Activated CD8-positive, alpha-beta T cell treated with anti-CD3 and anti-CD28 coated beads, Interleukin-2, amount 10 ng/mL, durations not matched to agents 7 days and 5 days (primary cell): ENCODE data around the gene LASP1NB.

Source experiments
- ATAC-seq: fragments of 150-1000 bp; cut with Tn5 transposase; one replicate; pipeline ENCODE4 v1.10.0; 2021; ENCODE audit warnings: moderate library complexity
- CTCF ChIA-PET: fragments of 350-600 bp; sonication (Branson Sonifier 250); formaldehyde crosslinking; loops from one replicate; lab custom pipeline; 2021; ENCODE audit warnings: antibody characterized with exemption; lab: Charles Lee
- POLR2A ChIA-PET: fragments of 350-600 bp; sonication (Branson Sonifier 250); formaldehyde crosslinking; loops from one replicate; lab custom pipeline; 2021; ENCODE audit warnings: antibody characterized with exemption; lab: Charles Lee
- DNase-seq: peaks from one replicate; pipeline ENCODE4 v3.0.0-alpha.2; 2020
- H3K27ac Mint-ChIP-seq: one replicate; pipeline ENCODE4 v1.8.0; 2021; ENCODE audit warnings: mild to moderate bottlenecking, mixed read lengths
- H3K27me3 Mint-ChIP-seq: one replicate; pipeline ENCODE4 v1.8.0; 2021; ENCODE audit warnings: low read depth, mixed read lengths
- H3K36me3 Mint-ChIP-seq: one replicate; pipeline ENCODE4 v1.8.0; 2021; ENCODE audit warnings: low read depth, mixed read lengths
- H3K4me1 Mint-ChIP-seq: one replicate; pipeline ENCODE4 v1.8.0; 2021; ENCODE audit warnings: low read depth, mixed read lengths
- H3K4me3 Mint-ChIP-seq: one replicate; pipeline ENCODE4 v1.8.0; 2021; ENCODE audit warnings: mild to moderate bottlenecking, mixed read lengths
- H3K9me3 Mint-ChIP-seq: one replicate; pipeline ENCODE4 v1.8.0; 2022; ENCODE audit warnings: mixed read lengths; ENCODE audit not compliant: insufficient read depth

Gene LASP1NB

DNA sequence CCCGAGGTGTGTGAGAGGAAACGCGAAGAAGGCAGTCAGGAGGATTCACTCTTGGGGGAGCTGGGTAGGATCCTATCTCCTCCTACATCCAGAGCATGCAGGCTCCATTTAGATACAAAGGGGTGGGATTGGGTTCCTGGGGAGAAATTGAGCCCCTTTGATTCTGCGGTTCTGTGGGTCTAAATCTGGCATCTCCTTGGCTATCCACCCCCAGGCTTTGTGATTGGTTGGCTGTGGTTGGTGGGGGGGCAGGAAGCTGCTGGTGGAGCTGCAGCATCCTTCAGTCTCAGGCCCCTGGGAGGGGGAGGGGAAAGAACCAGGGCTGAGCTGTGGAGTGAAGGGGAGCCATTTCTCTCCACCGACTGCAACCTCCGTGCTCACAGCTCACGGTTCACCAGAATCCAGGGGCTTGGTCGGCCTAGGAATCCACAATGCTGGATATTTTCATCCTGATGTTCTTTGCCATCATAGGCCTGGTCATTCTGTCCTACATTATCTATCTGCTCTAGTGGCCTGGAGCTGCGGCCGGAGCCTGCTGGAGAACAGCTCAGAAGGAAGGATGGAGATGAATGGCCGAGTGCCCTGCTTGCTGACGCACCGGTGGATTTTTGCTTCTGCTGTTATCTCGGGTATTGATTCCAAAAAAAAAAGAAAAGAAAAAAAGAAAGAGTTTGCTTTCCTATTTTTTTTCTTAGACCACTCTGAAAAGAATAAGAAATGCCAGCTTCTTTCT lies at the start of gene LASP1NB:
Gene LASP1NB (plus strand): TSS at position 352 of the 733 bp plus-strand sequence.
- ChIA-PET CTCF (interaction anchor here (0.7 to 3.4 kb wide), 25 partner anchors 8 to 576 kb away, joined by 3 to 20 read pairs (median 5); partner anchors contain the start of gene FBXO47), POLR2A (interaction anchor here (0.6 to 5.0 kb wide), 13 partner anchors 17 to 275 kb away, joined by 3 to 33 read pairs (median 4); partner anchors contain the start of genes LASP1, RPL19 and RPL23)
- H3K4me3 Mint-ChIP-seq, result peak within 1 kb of the TSS; percentile 73
- peaks cover 44% of the 10 kb centered on the region for H3K4me1 Mint-ChIP-seq
- ATAC-seq, result peak; percentile 79
- no peaks in the 10 kb centered on the region for H3K9me3 Mint-ChIP-seq
- no peaks in the 10 kb centered on the region for H3K27me3 Mint-ChIP-seq
- H3K36me3 Mint-ChIP-seq, result peaks cover 8% of the 10 kb centered on the region
- H3K27ac Mint-ChIP-seq, result peak within 1 kb of the TSS; percentile 71
- DNase-seq, result peak; percentile 88

DNA sequence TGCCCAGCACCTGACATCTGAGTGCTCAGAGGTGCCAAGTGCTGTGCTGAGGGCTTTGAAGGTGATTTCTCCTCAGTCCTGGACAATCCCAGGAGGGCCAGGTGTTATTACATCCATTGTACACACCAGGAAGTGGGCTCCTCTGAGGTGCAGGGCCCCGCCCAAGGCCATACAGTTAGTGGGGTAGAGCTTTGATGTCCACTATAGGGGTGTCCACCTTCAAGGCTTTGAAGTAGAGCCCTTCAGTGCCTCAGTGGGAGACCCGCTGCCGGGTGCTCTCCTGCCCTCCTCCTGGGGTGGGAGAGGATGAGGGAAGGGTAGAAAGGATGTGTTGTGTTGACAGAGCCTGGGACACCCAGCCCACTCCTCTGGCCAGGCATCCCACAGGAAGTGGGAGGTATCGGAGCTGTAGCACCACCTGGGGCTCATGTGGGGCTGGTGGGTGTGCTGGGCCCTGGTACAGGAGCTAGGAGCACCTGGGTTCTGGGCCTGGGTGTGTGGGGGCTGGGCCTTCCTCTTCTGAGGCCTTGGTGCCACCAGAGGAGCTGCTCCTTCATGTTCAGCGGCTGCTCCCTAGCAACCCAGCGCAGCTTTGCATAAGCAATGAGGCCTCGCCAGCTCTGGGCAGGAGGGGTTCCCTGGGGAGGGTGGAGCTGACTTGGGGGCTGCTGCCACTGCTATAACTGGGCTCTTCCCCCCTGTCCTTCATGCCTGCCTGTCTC lies 48.1 kb upstream of the LASP1NB start:
- ATAC-seq, result peak; percentile 70
- ChIA-PET POLR2A (interaction anchor here (0.7 to 1.5 kb wide), 5 partner anchors 8 to 48 kb away, joined by 3 to 7 read pairs (median 4); partner anchors contain the start of genes LASP1 and LASP1NB), CTCF (interaction anchor here (0.9 to 1.9 kb wide), 7 partner anchors 10 to 298 kb away, joined by 3 to 6 read pairs (median 4); partner anchors contain the start of genes LASP1NB and RPL23)
- Mint-ChIP-seq H3K4me1 (peaks cover 95% of the 10 kb centered on the region), H3K36me3 (peaks cover 70% of the 10 kb centered on the region), H3K4me3 (peak overlapping the region; percentile 62), H3K9me3 (no peaks in the 10 kb centered on the region), H3K27ac (peak overlapping the region; percentile 87), H3K27me3 (no peaks in the 10 kb centered on the region)
- peak; percentile 75 for DNase-seq

DNA sequence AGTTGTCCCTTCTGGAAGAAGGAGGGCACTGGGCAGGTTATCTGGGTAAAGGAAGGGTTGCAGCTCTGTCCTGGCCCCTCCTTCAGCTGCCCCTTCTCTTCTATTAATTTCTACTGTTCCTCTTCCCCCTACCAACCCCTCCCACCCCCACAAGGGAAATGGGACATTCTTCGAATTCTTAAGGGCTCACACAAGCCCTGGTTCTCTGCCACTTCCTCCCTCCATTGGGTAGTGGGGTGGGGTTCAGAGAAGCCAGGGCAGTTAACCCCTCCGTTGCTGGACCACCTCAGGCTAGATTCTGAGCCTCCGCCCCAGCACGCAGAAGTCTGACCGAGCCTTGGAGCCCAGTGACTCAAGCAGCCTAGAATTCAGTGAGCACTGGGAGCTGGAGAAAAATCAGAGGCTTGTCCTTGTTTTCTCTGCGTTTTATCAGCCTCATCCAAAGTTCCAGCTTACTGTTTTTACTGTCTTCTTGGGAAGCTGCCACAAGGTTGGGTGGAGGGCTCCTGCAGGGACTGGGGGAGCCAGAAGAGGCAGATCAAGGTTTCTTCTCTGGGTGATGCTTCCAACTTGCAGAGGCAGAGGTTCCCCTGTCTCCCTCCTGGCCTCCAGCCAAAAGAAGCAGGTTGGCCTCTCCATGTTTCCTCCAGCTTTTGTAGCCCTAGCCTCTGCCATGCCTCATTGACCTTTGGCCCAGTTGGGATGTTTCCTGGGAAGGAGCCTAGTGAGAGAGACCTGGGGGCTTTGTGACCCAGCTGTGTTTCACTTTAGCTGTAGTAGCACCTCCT lies 45.3 kb upstream of the LASP1NB start:
- peak; percentile 67 for DNase-seq
- CTCF ChIA-PET, result interaction anchor here (0.7 to 3.0 kb wide), 7 partner anchors 8 to 118 kb away, joined by 3 to 15 read pairs (median 8); partner anchors contain the start of genes LASP1 and LASP1NB
- H3K4me3 Mint-ChIP-seq, result peak overlapping the region; percentile 66

DNA sequence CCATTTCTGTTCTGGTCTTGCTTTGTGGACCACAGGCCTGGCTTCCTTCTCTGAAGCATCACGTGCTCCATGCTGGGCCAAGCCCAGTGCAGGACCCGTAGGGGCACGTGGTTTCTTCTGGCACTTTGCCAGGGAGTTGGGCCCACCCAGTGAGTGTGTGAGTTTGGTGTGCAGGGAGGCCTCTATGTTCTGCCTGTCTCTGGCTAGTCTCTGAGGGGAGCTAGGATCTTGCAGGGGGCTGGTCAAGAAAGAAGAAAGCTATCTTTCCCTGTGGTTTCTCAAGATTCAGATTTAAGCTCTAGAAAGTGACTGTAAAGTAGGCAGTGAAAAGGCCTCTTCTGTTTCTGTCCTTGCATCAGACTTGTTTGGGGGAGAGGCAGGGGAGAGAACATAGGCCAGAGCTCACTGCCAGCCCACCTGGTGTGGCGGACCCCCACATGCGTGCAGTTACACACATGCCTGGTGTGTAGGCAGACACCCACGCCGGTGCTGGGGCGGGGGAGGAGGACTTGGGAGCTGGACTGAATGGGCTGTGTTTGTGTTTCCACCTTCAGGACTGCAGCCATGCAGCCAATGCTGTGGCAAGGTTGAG lies 43.7 kb upstream of the LASP1NB start:
- peak overlapping the region; percentile 88 for H3K27ac Mint-ChIP-seq
- peak overlapping the region; percentile 58 for H3K4me3 Mint-ChIP-seq
- H3K36me3 Mint-ChIP-seq, result peaks cover 90% of the 10 kb centered on the region
- no peaks in the 10 kb centered on the region for H3K27me3 Mint-ChIP-seq
- ATAC-seq (peak; percentile 12), DNase-seq (peak; percentile 77)
- CTCF ChIA-PET, result interaction anchor here (1.1 to 3.0 kb wide), 9 partner anchors 10 to 120 kb away, joined by 3 to 15 read pairs (median 8); partner anchors contain the start of genes LASP1 and LASP1NB
- POLR2A ChIA-PET, result interaction anchor here (0.9 to 3.0 kb wide), 7 partner anchors 8 to 28 kb away, joined by 3 to 16 read pairs (median 7); partner anchors contain the start of genes LASP1 and RPL23
- H3K4me1 Mint-ChIP-seq, result peaks cover 92% of the 10 kb centered on the region
- H3K9me3 Mint-ChIP-seq, result no peaks in the 10 kb centered on the region

More for the DNA sequence above, 45.3 kb upstream of the LASP1NB start:
- peak; percentile 5 for ATAC-seq
- Mint-ChIP-seq H3K27me3 (no peaks in the 10 kb centered on the region), H3K4me1 (peaks cover 90% of the 10 kb centered on the region), H3K36me3 (peaks cover 76% of the 10 kb centered on the region), H3K27ac (peak overlapping the region; percentile 88), H3K9me3 (no peaks in the 10 kb centered on the region)
- POLR2A ChIA-PET, result interaction anchor here (1.1 to 3.0 kb wide), 3 partner anchors 9 to 26 kb away, joined by 3 to 16 read pairs (median 4); partner anchors contain the start of genes LASP1 and RPL23

DNA sequence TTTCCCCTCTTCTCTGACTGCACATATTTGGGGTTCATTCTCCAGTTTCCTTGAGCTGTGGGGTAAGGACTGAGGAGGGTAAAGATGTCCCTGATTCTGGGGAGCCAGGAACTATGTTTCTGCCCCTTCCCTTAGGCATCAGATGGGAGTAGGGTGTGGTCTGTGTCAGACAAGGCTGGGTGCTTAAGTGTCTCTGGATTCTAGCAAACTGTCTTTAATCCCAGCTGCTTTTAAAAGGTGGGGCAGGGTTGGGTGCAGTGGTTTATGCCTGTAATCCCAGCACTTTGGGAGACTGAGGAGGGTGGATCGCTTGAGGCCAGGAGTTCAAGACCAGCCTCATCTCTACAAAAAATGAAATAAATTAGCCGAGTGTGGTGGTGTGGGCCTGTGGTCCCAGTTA lies 42.5 kb upstream of the LASP1NB start:
- Mint-ChIP-seq H3K9me3 (no peaks in the 10 kb centered on the region), H3K4me3 (peak overlapping the region; percentile 58), H3K27ac (peak overlapping the region; percentile 88), H3K4me1 (peaks cover 91% of the 10 kb centered on the region), H3K27me3 (no peaks in the 10 kb centered on the region), H3K36me3 (peaks cover 91% of the 10 kb centered on the region)
- ChIA-PET CTCF (interaction anchor here (0.9 to 2.9 kb wide), 4 partner anchors 11 to 100 kb away, joined by 3 to 15 read pairs (median 7); no protein-coding TSS in a partner anchor), POLR2A (interaction anchor here (0.9 to 3.0 kb wide), 3 partner anchors 11 to 19 kb away, joined by 3 to 16 read pairs (median 10); partner anchors contain the start of gene LASP1)
- DNase-seq, result no peak
- ATAC-seq, result no peak

DNA sequence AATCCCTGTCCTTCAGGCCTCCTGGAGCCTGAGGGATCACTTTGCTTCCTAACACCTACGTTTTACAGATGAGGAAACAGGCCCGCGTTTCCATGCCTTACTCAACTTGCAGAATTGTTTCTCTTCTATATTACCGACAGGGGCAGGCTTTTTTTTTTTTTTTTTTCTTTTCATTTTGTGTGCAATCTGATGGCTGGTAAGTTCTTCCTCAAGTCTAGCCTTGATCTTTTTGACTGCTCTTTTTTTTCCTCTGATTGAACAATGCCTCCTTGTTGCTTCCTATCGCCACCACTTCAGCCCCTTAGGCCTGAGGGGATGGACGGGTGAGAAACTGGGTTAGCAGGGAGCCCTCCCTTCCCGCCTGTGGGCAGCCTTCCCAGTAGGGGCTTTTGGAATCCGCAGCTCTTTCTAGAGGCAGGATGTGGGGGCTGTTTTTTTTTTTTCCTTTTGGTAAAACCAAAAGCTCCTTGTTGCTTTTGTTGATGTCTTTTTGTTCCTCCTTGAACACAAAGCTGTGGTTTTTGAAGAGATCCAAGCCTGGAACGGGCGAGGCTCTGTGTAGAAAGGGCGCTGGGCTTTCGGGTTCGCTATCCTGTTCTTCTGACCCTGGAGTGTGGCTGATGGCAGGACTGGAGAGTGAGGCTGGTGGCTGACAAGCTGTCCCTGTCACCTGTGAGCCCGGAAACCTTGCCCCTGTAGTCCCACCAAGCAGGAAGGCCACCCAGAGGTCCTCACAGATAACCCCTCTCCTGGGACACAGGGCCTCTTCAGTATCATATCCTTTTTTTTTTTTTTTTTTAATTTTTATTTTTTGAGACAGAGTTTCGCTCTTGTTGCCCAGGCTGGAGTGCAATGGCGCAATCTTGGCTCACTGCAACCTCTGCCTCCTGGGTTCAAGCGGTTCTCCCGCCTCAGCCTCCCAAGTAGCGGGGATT lies 41.6 kb upstream of the LASP1NB start:
- H3K36me3 Mint-ChIP-seq, result peaks cover 91% of the 10 kb centered on the region
- CTCF ChIA-PET, result interaction anchor here (1.0 to 4.9 kb wide), 3 partner anchors 14 to 99 kb away, joined by 7 to 21 read pairs (median 7); partner anchors contain the start of gene LASP1
- peak; percentile 41 for ATAC-seq

DNA sequence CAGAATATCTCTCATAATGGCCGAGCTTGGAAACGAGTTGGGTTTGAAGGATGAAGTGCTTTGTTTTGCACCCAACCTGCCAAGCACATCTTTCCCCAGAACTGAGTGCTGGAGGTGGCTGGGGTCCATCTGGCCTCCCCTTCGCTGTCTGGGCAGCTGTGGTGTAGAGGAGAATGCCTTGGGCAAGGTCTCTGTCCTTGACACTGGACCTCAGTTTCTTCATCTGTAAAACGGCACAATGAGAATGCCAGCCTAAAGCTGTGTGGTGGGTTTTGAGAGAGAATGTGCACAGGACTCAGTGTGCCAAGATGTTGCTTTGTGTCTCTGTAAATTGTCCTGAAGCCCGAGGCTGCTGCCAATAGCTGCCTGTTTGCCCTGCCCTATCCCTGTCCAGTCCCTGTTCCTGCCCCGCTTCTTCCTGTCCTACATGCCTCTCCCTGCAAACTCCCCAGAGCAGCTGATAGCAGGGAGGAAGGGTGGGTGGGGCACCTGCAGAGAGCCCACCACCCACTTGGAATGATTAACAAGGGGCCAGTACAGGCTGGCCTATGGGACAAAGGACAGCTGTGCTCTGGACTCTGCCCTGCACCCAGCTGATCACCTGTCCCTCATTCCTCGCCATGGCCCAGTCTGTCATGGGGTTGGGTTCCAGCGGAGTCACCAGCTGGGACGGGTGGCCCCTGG lies 40.2 kb upstream of the LASP1NB start:
- Mint-ChIP-seq H3K27ac (peak overlapping the region; percentile 76), H3K4me1 (peaks cover 94% of the 10 kb centered on the region)

More for the DNA sequence above, 41.6 kb upstream of the LASP1NB start:
- POLR2A ChIA-PET, result interaction anchor here (0.8 to 3.3 kb wide), 3 partner anchors 9 to 315 kb away, joined by 3 to 25 read pairs (median 5); partner anchors contain the start of gene LASP1
- peaks cover 91% of the 10 kb centered on the region for H3K4me1 Mint-ChIP-seq
- H3K27me3 Mint-ChIP-seq, result no peaks in the 10 kb centered on the region
- no peaks in the 10 kb centered on the region for H3K9me3 Mint-ChIP-seq
- H3K27ac Mint-ChIP-seq, result peak overlapping the region; percentile 88
- no peak for DNase-seq
- H3K4me3 Mint-ChIP-seq, result peak overlapping the region; percentile 54

DNA sequence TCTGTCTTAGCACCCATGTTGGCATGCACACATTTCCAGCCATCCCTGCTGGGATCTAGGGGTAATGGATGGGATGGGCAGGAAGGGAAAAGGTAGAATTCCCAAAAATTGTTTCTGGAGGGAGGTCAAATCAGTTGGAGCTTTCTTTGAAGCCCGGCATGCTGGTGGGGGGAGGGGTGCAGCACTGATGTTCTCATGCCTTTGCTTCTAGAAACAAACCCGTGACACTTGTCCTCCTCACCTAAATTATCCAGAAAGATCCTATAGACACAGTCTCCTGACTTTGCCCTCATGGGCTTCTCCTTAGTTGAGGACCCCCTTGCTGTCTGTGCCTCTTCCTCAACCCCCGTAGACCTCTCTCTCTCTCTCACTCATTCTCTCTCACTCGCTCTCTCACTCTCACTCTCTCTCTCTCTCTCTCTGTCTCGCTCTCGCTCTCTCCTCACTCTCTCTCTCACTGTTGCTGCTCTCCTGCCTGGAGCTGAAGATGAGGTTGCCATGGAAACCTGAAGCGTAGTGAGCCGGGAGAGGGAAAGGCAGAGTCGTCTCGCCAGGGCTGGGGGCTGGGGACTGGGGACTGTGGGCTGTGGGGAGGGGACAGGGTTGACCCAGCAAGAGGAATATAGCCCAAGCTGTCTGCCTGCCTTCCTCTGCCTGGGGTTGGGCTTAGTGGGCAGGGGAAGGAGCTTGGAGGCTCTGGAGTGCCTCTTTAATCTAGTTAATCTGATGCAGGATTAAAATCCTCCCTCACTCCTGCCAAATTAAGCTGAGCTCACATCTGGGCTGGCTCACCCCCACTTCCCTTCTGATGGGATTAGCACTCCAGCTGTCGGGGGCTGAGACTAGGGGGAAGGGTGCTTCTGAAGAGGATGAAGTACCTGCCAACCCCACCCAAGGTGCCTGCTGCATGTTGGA lies 39.4 kb upstream of the LASP1NB start:
- no peaks in the 10 kb centered on the region for H3K27me3 Mint-ChIP-seq
- ATAC-seq, result no peak
- H3K9me3 Mint-ChIP-seq, result no peaks in the 10 kb centered on the region
- peak overlapping the region; percentile 76 for H3K27ac Mint-ChIP-seq
- ChIA-PET POLR2A (interaction anchor here (0.8 to 3.3 kb wide), 5 partner anchors 13 to 38 kb away, joined by 3 to 25 read pairs (median 6); partner anchors contain the start of genes LASP1 and LASP1NB), CTCF (interaction anchor here (0.8 to 4.9 kb wide), 6 partner anchors 12 to 97 kb away, joined by 3 to 21 read pairs (median 4); partner anchors contain the start of gene LASP1)
- peaks cover 90% of the 10 kb centered on the region for H3K36me3 Mint-ChIP-seq
- H3K4me1 Mint-ChIP-seq, result peaks cover 94% of the 10 kb centered on the region
- peak overlapping the region; percentile 37 for H3K4me3 Mint-ChIP-seq
- DNase-seq, result no peak

More for the DNA sequence above, 40.2 kb upstream of the LASP1NB start:
- DNase-seq (no peak), ATAC-seq (no peak)
- POLR2A ChIA-PET, result interaction anchor here (0.6 to 3.3 kb wide), 6 partner anchors 8 to 48 kb away, joined by 3 to 25 read pairs (median 6); partner anchors contain the start of genes LASP1 and LASP1NB
- H3K9me3 Mint-ChIP-seq, result no peaks in the 10 kb centered on the region
- H3K36me3 Mint-ChIP-seq, result peaks cover 90% of the 10 kb centered on the region
- no peaks in the 10 kb centered on the region for H3K27me3 Mint-ChIP-seq
- CTCF ChIA-PET, result interaction anchor here (0.9 to 4.9 kb wide), 5 partner anchors 13 to 98 kb away, joined by 3 to 21 read pairs (median 4); partner anchors contain the start of gene LASP1
- peak overlapping the region; percentile 37 for H3K4me3 Mint-ChIP-seq
